ENCODE measurements around the gene BCL2. TPM values are rescaled to one million over a fixed set of nuclear protein-coding genes. Genes with fewer than 3 reads are reported as not detected.

The BCL2 gene
- polyA plus RNA-seq, 1 of the 3 experiments (the other 2 are of a cell fraction), result 1.5 TPM

GRCh38 chr18:63283305-63284094 lies 36.1 kb downstream of the BCL2 start:
- no peak overlapping the region for H3K27ac ChIP-seq (ENCODE audit: low read depth in 2 of 2, low read length in 1 of 2)
- ChIA-PET POLR2A (no interaction called here), CTCF (interaction anchor here (1.0 to 2.2 kb wide), 2 partner anchors 28 to 40 kb away, joined by 3 to 9 read pairs; no protein-coding TSS in a partner anchor)
- H3K9ac ChIP-seq, result no peak overlapping the region
- H4K20me1 ChIP-seq (ENCODE audit: insufficient read depth), result no peaks in the 10 kb centered on the region
- WGBS (ENCODE audit: low lambda C conversion rate), result 91% methylated on average over 15 of the region's 16 CpGs
- no peak overlapping the region for H3K4me2 ChIP-seq
- H3K9me3 ChIP-seq, result no peaks in the 10 kb centered on the region
- H3K27me3 ChIP-seq (ENCODE audit: insufficient read depth), result no peaks in the 10 kb centered on the region
- H3K36me3 ChIP-seq (replicated peaks in 1 of 2; ENCODE audit: control insufficient read depth in 1 of 2, insufficient read depth in 2 of 2, low read length in 1 of 2), result no peaks in the 10 kb centered on the region
- no peak for DNase-seq
- TF ChIP-seq ELF1 (IDR thresholded peaks at IDR 0.05) (no peak), RAD21 (IDR thresholded peaks at IDR 0.05; ENCODE audit: low read length) (no peak), NRF1 (IDR thresholded peaks at IDR 0.05; ENCODE audit: low read depth, low read length) (no peak), POLR2AphosphoS5 (IDR thresholded peaks at IDR 0.05; ENCODE audit: low read depth, low read length) (no peak), CTCF (IDR thresholded peaks at IDR 0.05) (no peak), JUND (IDR thresholded peaks at IDR 0.05) (no peak), RFX5 (IDR thresholded peaks at IDR 0.05; ENCODE audit: low read length) (no peak), TEAD4 (IDR thresholded peaks at IDR 0.05; ENCODE audit: borderline replicate concordance, insufficient read depth) (no peak), GATA2 (CRISPR knock-in tag; IDR thresholded peaks at IDR 0.05) (no peak), YY1 (IDR thresholded peaks at IDR 0.05; ENCODE audit: low read depth) (no peak), ZBTB33 (IDR thresholded peaks at IDR 0.05; ENCODE audit: borderline replicate concordance, low read depth) (no peak), TCF12 (IDR thresholded peaks at IDR 0.05) (no peak), MAX (IDR thresholded peaks at IDR 0.05; ENCODE audit: low read depth) (no peak)
- H3K79me2 ChIP-seq (ENCODE audit: insufficient read depth), result no peaks in the 10 kb centered on the region
- no peak overlapping the region for H2AFZ ChIP-seq (ENCODE audit: low read depth)
- H3K4me1 ChIP-seq (ENCODE audit: control insufficient read depth in 1 of 2, insufficient read depth in 2 of 2, low read depth in 1 of 2, low read length in 1 of 2), result peaks cover 0 to 14% of the 10 kb centered on the region in 2 experiments; a peak in 1 of 4 replicates
- no peaks in the 10 kb centered on the region for H3F3A ChIP-seq (replicated peaks; ENCODE audit: insufficient read depth)
- no peak overlapping the region for H3K4me3 ChIP-seq (ENCODE audit: low read depth in 2 of 2, low read length in 1 of 2)
- no peaks in the 10 kb centered on the region for H3K9me2 ChIP-seq

- CTCF ChIA-PET, result interaction anchor here (2.2 kb wide), 1 partner anchor 41 kb away, joined by 9 read pairs; no protein-coding TSS in a partner anchor
Observed at GRCh38 chr18:63282793-63283192, 36.8 kb downstream of the BCL2 start.

More at GRCh38 chr18:63282793-63283192, 36.8 kb downstream of the BCL2 start:
- Histone ChIP-seq H3K79me2 (ENCODE audit: insufficient read depth) (no peaks in the 10 kb centered on the region), H3K27me3 (ENCODE audit: insufficient read depth) (no peaks in the 10 kb centered on the region), H2AFZ (ENCODE audit: low read depth) (no peak overlapping the region), H4K20me1 (ENCODE audit: insufficient read depth) (no peaks in the 10 kb centered on the region), H3K4me3 (ENCODE audit: low read depth in 2 of 2, low read length in 1 of 2) (no peak overlapping the region), H3K4me1 (ENCODE audit: control insufficient read depth in 1 of 2, insufficient read depth in 2 of 2, low read depth in 1 of 2, low read length in 1 of 2) (peaks cover 0 to 14% of the 10 kb centered on the region in 2 experiments; a peak in 1 of 4 replicates), H3K27ac (ENCODE audit: low read depth in 2 of 2, low read length in 1 of 2) (no peak overlapping the region), H3F3A (replicated peaks; ENCODE audit: insufficient read depth) (no peaks in the 10 kb centered on the region), H3K36me3 (replicated peaks in 1 of 2; ENCODE audit: control insufficient read depth in 1 of 2, insufficient read depth in 2 of 2, low read length in 1 of 2) (no peaks in the 10 kb centered on the region), H3K9ac (no peak overlapping the region), H3K4me2 (no peak overlapping the region), H3K9me2 (no peaks in the 10 kb centered on the region), H3K9me3 (no peaks in the 10 kb centered on the region)
- no peak for DNase-seq
- POLR2A ChIA-PET, result no interaction called here
- TF ChIP-seq RAD21 (IDR thresholded peaks at IDR 0.05; ENCODE audit: low read length) (no peak), TAF1 (IDR thresholded peaks at IDR 0.05; ENCODE audit: borderline replicate concordance, low read depth, low read length) (no peak), NRF1 (IDR thresholded peaks at IDR 0.05; ENCODE audit: low read depth, low read length) (no peak), CHD2 (IDR thresholded peaks at IDR 0.05; ENCODE audit: low read length, partially characterized antibody) (no peak), MAX (IDR thresholded peaks at IDR 0.05; ENCODE audit: low read depth) (no peak), NFIC (IDR thresholded peaks at IDR 0.05; ENCODE audit: borderline replicate concordance) (no peak), GABPA (IDR thresholded peaks at IDR 0.05; ENCODE audit: low read depth) (no peak), EZH2phosphoT487 (IDR thresholded peaks at IDR 0.05; ENCODE audit: borderline replicate concordance, low read depth) (no peak)

All from SK-N-SH (cell line).